OCI-LY1 (cell line): ENCODE measurements around the gene TNFAIP8L3.

Experiments used
- H2AFZ ChIP-seq: fragments of 200-600 bp; sonication (generic), shearing (Covaris generic); 2 replicates; pipeline ENCODE4 v1.6.0; 2014; ENCODE audit warnings: antibody characterized with exemption, mild to moderate bottlenecking, low read length
- H3F3A ChIP-seq: fragments of 200-600 bp; sonication (generic), shearing (Covaris generic); 2 replicates; pipeline ENCODE4 v1.6.0; 2014; ENCODE audit warnings: mild to moderate bottlenecking, antibody characterized with exemption, low read length, moderate library complexity; ENCODE audit not compliant: insufficient read depth
- H3K27ac ChIP-seq: fragments of 200-600 bp; sonication (generic); 2 replicates; pipeline ENCODE4 v1.5.1; 2014; ENCODE audit warnings: low read length, mixed run types, mild to moderate bottlenecking, low read depth; ENCODE audit not compliant: poor library complexity, severe bottlenecking
- H3K27me3 ChIP-seq: fragments of 200-600 bp; sonication (generic); 2 replicates; pipeline ENCODE4 v1.6.0; 2014; ENCODE audit warnings: antibody characterized with exemption, mild to moderate bottlenecking, low read length, moderate library complexity; ENCODE audit not compliant: insufficient read depth
- H3K36me3 ChIP-seq: fragments of 200-600 bp; sonication (generic); 2 replicates; pipeline ENCODE4 v1.6.1; 2014; ENCODE audit warnings: mild to moderate bottlenecking, antibody characterized with exemption, low read length, moderate library complexity, mixed read lengths; ENCODE audit not compliant: insufficient read depth
- H3K4me1 ChIP-seq: fragments of 200-600 bp; sonication (generic); 2 replicates; pipeline ENCODE4 v1.5.1; 2014; ENCODE audit warnings: mild to moderate bottlenecking, low read length, moderate library complexity; ENCODE audit not compliant: insufficient read depth, severe bottlenecking
- H3K4me2 ChIP-seq: fragments of 200-600 bp; sonication (generic), shearing (Covaris generic); 2 replicates; pipeline ENCODE4 v1.6.1; 2014; ENCODE audit warnings: low read length
- H3K4me3 ChIP-seq: fragments of 200-600 bp; sonication (generic); 2 replicates; pipeline ENCODE4 v1.5.1; 2014; ENCODE audit warnings: low read length, low read depth, mild to moderate bottlenecking, mixed read lengths; ENCODE audit not compliant: poor library complexity, severe bottlenecking
- H3K79me2 ChIP-seq: fragments of 200-600 bp; shearing (Covaris generic); 2 replicates; pipeline ENCODE4 v1.6.1; 2016; ENCODE audit warnings: mixed run types, low read length, mixed read lengths; ENCODE audit not compliant: insufficient read depth
- H3K9ac ChIP-seq: fragments of 200-600 bp; sonication (generic), shearing (Covaris generic); 2 replicates; pipeline ENCODE4 v1.6.1; 2014; ENCODE audit warnings: mild to moderate bottlenecking, low read length, mixed read lengths
- H3K9me2 ChIP-seq: fragments of 200-600 bp; sonication (generic), shearing (Covaris generic); 2 replicates; pipeline ENCODE4 v1.6.1; 2014; ENCODE audit warnings: low read depth, mild to moderate bottlenecking, low read length, mixed read lengths
- H3K9me3 ChIP-seq: fragments of 200-600 bp; shearing (Covaris generic); 2 replicates; pipeline ENCODE4 v1.6.1; 2014; ENCODE audit warnings: low read length, mixed read lengths
- H4K20me1 ChIP-seq: fragments of 200-600 bp; sonication (generic), shearing (Covaris generic); 2 replicates; pipeline ENCODE4 v1.6.0; 2016; ENCODE audit warnings: mild to moderate bottlenecking, low read length; ENCODE audit not compliant: insufficient read depth
- CTCF ChIP-seq: fragments of 200-600 bp; sonication (generic), shearing (Covaris generic); IDR thresholded peaks from 2 replicates; pipeline ENCODE4 v1.5.1; 2017; ENCODE audit warnings: mild to moderate bottlenecking, antibody characterized with exemption, low read length, moderate library complexity, mixed read lengths
- EZH2 ChIP-seq: fragments of 200-600 bp; sonication (generic), shearing (Covaris generic); IDR thresholded peaks from 2 replicates; pipeline ENCODE4 v1.8.0; 2017; ENCODE audit warnings: borderline replicate concordance, mixed run types, mild to moderate bottlenecking, antibody characterized with exemption, low read length, moderate library complexity, mixed read lengths

Gene TNFAIP8L3

DNA sequence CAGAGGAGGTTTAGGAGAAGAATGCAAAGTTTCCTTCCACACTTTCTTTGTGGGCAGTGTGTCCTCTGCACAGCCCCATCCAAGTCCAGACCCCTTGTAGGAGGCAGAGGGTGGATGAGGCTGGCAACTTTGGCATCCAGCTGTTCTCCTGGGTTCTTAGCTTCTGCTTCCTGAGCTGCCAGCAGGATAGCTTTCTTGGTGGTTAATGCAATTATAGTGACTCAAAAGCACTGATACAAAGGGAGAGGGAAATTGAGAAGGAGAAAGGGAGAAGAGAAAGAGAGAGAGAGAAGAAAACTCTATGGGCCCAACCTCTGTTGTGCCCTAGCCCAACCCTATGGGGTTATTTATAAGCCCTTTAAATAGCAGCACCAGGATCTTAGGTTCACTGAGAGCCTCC lies 4.5 kb upstream of the TNFAIP8L3 start:
- Histone ChIP-seq H3K9me3 (no peaks in the 10 kb centered on the region), H3K27me3 (no peaks in the 10 kb centered on the region), H3K79me2 (no peaks in the 10 kb centered on the region), H3K4me1 (no peaks in the 10 kb centered on the region), H3K36me3 (no peaks in the 10 kb centered on the region), H4K20me1 (no peaks in the 10 kb centered on the region), H3K9me2 (no peaks in the 10 kb centered on the region), H2AFZ (no peak overlapping the region), H3K9ac (no peak overlapping the region), H3K4me3 (no peak overlapping the region), H3K27ac (no peak overlapping the region), H3K4me2 (no peak overlapping the region), H3F3A (no peaks in the 10 kb centered on the region)
- no peak for TF ChIP-seq EZH2

DNA sequence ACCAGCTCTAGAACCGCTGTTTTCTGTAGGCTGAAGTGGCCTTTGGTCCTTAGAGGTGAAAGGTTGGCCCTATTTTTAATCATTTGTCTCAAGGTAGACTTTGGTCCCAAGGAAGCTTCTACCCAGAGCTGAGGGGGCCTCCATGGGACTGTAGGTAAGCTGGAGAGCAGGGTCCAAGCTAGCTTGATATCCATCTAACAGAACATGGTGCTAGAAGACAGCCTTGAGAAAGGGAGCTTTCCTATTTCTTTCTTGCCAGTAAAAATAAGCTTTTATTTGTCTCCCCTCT lies 3.6 kb upstream of the TNFAIP8L3 start:
- Histone ChIP-seq H3K4me2 (no peak overlapping the region), H3K27ac (no peak overlapping the region)
- no peak for TF ChIP-seq CTCF
- TF ChIP-seq EZH2: no peak

DNA sequence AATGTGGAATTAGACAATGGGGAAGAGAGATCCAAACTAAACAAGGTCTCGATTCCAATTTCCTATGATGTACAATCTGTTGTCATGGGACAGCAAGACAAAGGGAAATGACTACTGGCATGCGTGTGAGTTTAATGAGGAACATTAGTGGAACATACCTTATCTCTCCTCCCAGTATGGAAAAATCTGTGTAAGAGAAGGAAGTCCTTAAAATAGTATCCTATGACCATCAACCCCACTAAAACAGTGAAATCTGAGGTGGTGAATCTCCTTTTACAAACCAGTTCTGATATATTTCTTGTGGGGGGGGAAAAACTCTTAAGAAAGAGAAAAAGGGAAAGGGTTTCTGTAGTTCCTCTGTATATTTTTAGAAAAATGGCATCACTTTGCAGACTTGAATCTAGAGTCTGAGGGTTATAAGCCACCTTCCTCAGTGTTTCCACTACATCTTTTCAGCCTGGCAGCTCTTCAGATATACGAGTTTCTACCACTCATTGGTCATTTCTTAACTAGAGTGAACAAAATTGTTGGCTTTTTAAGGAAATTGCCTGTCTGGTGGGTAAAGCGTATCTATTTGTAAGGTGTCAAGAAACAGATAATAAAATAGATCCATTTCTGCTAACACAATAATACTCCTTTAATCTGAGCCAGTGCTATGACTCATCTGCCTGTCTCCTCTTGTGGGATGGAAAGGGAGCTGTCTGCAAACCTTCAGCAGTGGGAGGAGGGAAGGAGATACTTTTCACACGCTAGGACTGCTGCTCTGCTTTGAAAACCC lies 3.0 kb upstream of the TNFAIP8L3 start:
- Histone ChIP-seq H3K79me2 (no peaks in the 10 kb centered on the region), H3K9me2 (no peaks in the 10 kb centered on the region), H3K36me3 (no peaks in the 10 kb centered on the region), H3F3A (no peaks in the 10 kb centered on the region), H3K4me3 (no peak overlapping the region), H4K20me1 (no peaks in the 10 kb centered on the region), H3K27ac (no peak overlapping the region), H3K4me2 (no peak overlapping the region), H3K9ac (no peak overlapping the region), H3K27me3 (no peaks in the 10 kb centered on the region; the same call in 1 of the 2 replicates), H3K9me3 (no peaks in the 10 kb centered on the region), H2AFZ (no peak overlapping the region), H3K4me1 (no peaks in the 10 kb centered on the region)
- TF ChIP-seq EZH2 (no peak), CTCF (no peak)

More for the DNA sequence above, 3.6 kb upstream of the TNFAIP8L3 start:
- no peaks in the 10 kb centered on the region for H3K36me3 ChIP-seq
- H3K9ac ChIP-seq: no peak overlapping the region
- H2AFZ ChIP-seq: no peak overlapping the region
- no peak overlapping the region for H3K4me3 ChIP-seq
- H3K9me2 ChIP-seq: no peaks in the 10 kb centered on the region
- H3K27me3 ChIP-seq: no peaks in the 10 kb centered on the region; the same call in 1 of the 2 replicates
- no peaks in the 10 kb centered on the region for H3K4me1 ChIP-seq
- H3K9me3 ChIP-seq: no peaks in the 10 kb centered on the region
- H3F3A ChIP-seq: no peaks in the 10 kb centered on the region
- no peaks in the 10 kb centered on the region for H3K79me2 ChIP-seq
- H4K20me1 ChIP-seq: no peaks in the 10 kb centered on the region

DNA sequence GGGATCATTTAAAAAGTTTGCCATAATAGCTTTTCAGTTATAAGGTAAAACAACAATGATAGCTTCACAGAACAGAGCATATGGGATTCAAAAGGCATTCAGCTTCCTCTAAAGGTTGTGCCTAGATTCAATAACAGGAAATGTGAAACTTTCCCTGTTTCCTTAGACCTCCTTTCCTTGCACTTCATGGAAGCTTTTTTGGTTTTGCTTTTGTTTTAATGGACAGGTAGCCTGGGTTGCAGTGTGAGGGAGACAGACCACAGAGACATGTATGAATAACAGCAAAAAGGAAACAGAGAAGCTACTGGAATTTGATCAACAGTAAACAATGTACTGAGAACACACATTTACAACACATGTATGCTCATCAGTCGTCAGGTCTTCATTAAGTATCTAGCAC lies 2.3 kb upstream of the TNFAIP8L3 start:
- H2AFZ ChIP-seq: no peak overlapping the region
- H3F3A ChIP-seq: no peaks in the 10 kb centered on the region
- TF ChIP-seq EZH2: no peak
- TF ChIP-seq CTCF: no peak
- no peaks in the 10 kb centered on the region for H3K36me3 ChIP-seq
- no peaks in the 10 kb centered on the region for H4K20me1 ChIP-seq
- no peaks in the 10 kb centered on the region for H3K4me1 ChIP-seq
- H3K27me3 ChIP-seq: no peaks in the 10 kb centered on the region; the same call in 1 of the 2 replicates
- H3K79me2 ChIP-seq: no peaks in the 10 kb centered on the region
- H3K9me2 ChIP-seq: no peaks in the 10 kb centered on the region
- H3K4me2 ChIP-seq: no peak overlapping the region
- no peak overlapping the region for H3K27ac ChIP-seq
- H3K9me3 ChIP-seq: no peaks in the 10 kb centered on the region
- no peak overlapping the region for H3K9ac ChIP-seq
- H3K4me3 ChIP-seq: no peak overlapping the region
